Measurements from ENCODE around the gene PLAA.

Gene PLAA

DNA sequence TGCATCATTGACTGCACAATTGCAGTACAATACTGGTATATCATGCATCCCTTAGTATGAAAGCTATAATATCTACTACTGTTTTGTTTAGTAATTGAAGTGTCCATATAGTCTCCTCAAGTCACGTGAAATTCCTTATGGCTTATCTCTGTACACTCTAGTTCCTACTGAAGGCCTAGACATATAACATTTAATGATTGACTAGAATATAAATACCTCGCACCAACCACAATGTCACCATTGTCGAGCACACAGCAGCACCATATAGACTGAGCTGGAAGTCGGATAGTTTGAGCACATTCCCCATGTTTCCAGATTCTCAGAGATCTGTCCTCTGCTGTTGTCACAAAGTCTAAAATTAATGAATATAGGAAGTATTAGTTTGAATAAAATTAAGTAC, 21.4 kb downstream of the PLAA start:
- no peaks in the 10 kb centered on the region for H3K9me2 ChIP-seq (replicated peaks; ENCODE audit: low read depth, low read length)
- no peak overlapping the region for H3K4me3 ChIP-seq (ENCODE audit: low read length, poor library complexity, severe bottlenecking)
- TF ChIP-seq, protein P1, sequence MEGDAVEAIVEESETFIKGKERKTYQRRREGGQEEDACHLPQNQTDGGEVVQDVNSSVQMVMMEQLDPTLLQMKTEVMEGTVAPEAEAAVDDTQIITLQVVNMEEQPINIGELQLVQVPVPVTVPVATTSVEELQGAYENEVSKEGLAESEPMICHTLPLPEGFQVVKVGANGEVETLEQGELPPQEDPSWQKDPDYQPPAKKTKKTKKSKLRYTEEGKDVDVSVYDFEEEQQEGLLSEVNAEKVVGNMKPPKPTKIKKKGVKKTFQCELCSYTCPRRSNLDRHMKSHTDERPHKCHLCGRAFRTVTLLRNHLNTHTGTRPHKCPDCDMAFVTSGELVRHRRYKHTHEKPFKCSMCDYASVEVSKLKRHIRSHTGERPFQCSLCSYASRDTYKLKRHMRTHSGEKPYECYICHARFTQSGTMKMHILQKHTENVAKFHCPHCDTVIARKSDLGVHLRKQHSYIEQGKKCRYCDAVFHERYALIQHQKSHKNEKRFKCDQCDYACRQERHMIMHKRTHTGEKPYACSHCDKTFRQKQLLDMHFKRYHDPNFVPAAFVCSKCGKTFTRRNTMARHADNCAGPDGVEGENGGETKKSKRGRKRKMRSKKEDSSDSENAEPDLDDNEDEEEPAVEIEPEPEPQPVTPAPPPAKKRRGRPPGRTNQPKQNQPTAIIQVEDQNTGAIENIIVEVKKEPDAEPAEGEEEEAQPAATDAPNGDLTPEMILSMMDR (conservative IDR thresholded peaks at IDR 0.05; ENCODE audit: low read length), result no peak
- TF ChIP-seq EZH2phosphoT487 (IDR thresholded peaks at IDR 0.05; ENCODE audit: borderline replicate concordance), result no peak
- no peaks in the 10 kb centered on the region for H3K4me1 ChIP-seq (ENCODE audit: insufficient read depth, low read length, poor library complexity, severe bottlenecking)
- H3K9ac ChIP-seq (ENCODE audit: low read depth, low read length, poor library complexity, severe bottlenecking), result no peak overlapping the region
- H2AFZ ChIP-seq (ENCODE audit: low read length), result no peak overlapping the region
- peaks cover 89% of the 10 kb centered on the region for H3K36me3 ChIP-seq (ENCODE audit: insufficient read depth, low read length)
- no peak overlapping the region for H3K4me2 ChIP-seq (ENCODE audit: low read depth, low read length, poor library complexity, severe bottlenecking)
- no peaks in the 10 kb centered on the region for H4K20me1 ChIP-seq (ENCODE audit: insufficient read depth, low read length, poor library complexity, severe bottlenecking)
- H3K27me3 ChIP-seq (ENCODE audit: insufficient read depth, low read length, poor library complexity, severe bottlenecking), result no peaks in the 10 kb centered on the region
- H3F3A ChIP-seq (ENCODE audit: low read depth), result no peaks in the 10 kb centered on the region; the same call in 1 of the 2 replicates
- H3K79me2 ChIP-seq (ENCODE audit: insufficient read depth, low read length), result 0 out of 2 replicates have a peak, but pooled peaks cover 3% of the 10 kb centered on the region
- no peaks in the 10 kb centered on the region for H3K9me3 ChIP-seq (ENCODE audit: insufficient read depth, low read depth, low read length)

DNA sequence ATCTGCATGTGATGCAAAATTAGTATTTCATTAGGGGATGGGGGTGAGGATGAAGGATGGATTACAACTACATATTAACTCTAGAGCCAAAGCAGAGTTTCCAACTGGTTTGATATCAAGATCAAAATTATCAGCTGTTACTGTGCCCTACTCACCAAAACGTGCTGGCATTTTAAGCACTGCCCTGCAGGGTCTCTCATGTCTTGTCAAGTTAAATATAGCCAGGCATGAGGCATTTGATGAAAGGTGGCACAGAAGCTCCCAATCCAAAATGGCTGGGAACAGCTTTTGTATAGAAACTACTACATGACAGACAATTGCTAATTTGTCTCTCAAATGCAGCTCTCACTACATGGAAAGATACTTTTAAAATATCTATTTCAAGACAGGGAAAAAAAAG, 27.3 kb downstream of the PLAA start:
- H3F3A ChIP-seq (ENCODE audit: low read depth), result no peaks in the 10 kb centered on the region; the same call in 1 of the 2 replicates
- no peak overlapping the region for H3K9ac ChIP-seq (ENCODE audit: low read depth, low read length, poor library complexity, severe bottlenecking)
- H4K20me1 ChIP-seq (ENCODE audit: insufficient read depth, low read length, poor library complexity, severe bottlenecking), result no peaks in the 10 kb centered on the region
- no peak overlapping the region for H3K4me2 ChIP-seq (ENCODE audit: low read depth, low read length, poor library complexity, severe bottlenecking)
- peaks cover 90% of the 10 kb centered on the region for H3K36me3 ChIP-seq (ENCODE audit: insufficient read depth, low read length)
- no peak overlapping the region for H3K4me3 ChIP-seq (ENCODE audit: low read length, poor library complexity, severe bottlenecking)
- no peaks in the 10 kb centered on the region for H3K27me3 ChIP-seq (ENCODE audit: insufficient read depth, low read length, poor library complexity, severe bottlenecking)
- H3K9me2 ChIP-seq (replicated peaks; ENCODE audit: low read depth, low read length), result no peaks in the 10 kb centered on the region
- H3K4me1 ChIP-seq (ENCODE audit: insufficient read depth, low read length, poor library complexity, severe bottlenecking), result no peaks in the 10 kb centered on the region
- H3K79me2 ChIP-seq (ENCODE audit: insufficient read depth, low read length), result no peaks in the 10 kb centered on the region
- H3K9me3 ChIP-seq (ENCODE audit: insufficient read depth, low read depth, low read length), result no peaks in the 10 kb centered on the region
- TF ChIP-seq, protein P1 (conservative IDR thresholded peaks at IDR 0.05; ENCODE audit: low read length), result no peak
- TF ChIP-seq EZH2phosphoT487 (IDR thresholded peaks at IDR 0.05; ENCODE audit: borderline replicate concordance), result no peak
- H2AFZ ChIP-seq (ENCODE audit: low read length), result no peak overlapping the region

DNA sequence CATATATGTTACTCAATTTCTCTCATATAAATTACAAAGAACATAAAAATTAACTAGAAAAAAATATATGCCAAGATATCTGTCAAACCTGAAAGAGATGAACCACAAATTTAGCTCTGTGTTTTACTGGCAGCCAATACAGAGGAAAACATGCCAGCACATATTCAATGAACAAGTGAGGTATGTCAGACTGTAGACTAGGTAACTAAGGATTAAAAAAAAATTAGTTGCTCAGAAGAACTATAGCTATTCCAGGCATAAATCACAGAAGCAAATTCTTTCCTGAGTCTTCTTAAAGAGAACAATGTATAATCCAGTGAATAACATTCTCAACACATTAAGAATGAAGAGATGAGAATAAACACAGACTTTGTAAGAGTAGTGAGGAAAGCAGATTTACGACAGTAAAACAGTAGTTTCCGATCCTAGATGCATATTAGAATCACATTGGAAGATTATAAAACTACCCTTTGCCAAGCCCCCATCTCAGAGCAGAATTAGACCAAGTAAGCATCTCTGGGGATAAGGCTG, 33.8 kb downstream of the PLAA start:
- peaks cover 51% of the 10 kb centered on the region; the same call in 1 of the 2 replicates for H3K36me3 ChIP-seq (ENCODE audit: insufficient read depth, low read length)
- no peaks in the 10 kb centered on the region for H3F3A ChIP-seq (ENCODE audit: low read depth)
- no peak overlapping the region for H3K9ac ChIP-seq (ENCODE audit: low read depth, low read length, poor library complexity, severe bottlenecking)
- no peak overlapping the region for H2AFZ ChIP-seq (ENCODE audit: low read length)
- no peaks in the 10 kb centered on the region for H3K9me3 ChIP-seq (ENCODE audit: insufficient read depth, low read depth, low read length)
- H3K79me2 ChIP-seq (ENCODE audit: insufficient read depth, low read length), result no peaks in the 10 kb centered on the region
- no peaks in the 10 kb centered on the region for H3K27me3 ChIP-seq (ENCODE audit: insufficient read depth, low read length, poor library complexity, severe bottlenecking)
- H3K4me2 ChIP-seq (ENCODE audit: low read depth, low read length, poor library complexity, severe bottlenecking), result no peak overlapping the region
- TF ChIP-seq EZH2phosphoT487 (IDR thresholded peaks at IDR 0.05; ENCODE audit: borderline replicate concordance), result no peak
- TF ChIP-seq, protein P1 (conservative IDR thresholded peaks at IDR 0.05; ENCODE audit: low read length), result no peak
- H3K4me3 ChIP-seq (ENCODE audit: low read length, poor library complexity, severe bottlenecking), result no peak overlapping the region
- no peaks in the 10 kb centered on the region for H3K9me2 ChIP-seq (replicated peaks; ENCODE audit: low read depth, low read length)
- H4K20me1 ChIP-seq (ENCODE audit: insufficient read depth, low read length, poor library complexity, severe bottlenecking), result no peaks in the 10 kb centered on the region
- H3K4me1 ChIP-seq (ENCODE audit: insufficient read depth, low read length, poor library complexity, severe bottlenecking), result no peaks in the 10 kb centered on the region

Data from Loucy (cell line).